HG02943 (cell line): ENCODE data around the gene AP4B1.
A peak's percentile ranks its signal among the peaks of the same experiment; 100 is the strongest.
"Not testable (repeated sequence)": the region's sequence is repeated elsewhere in the genome, so short reads cannot be mapped to it uniquely, and the experiment has no call there.

Source experiments
- ATAC-seq: cut with Tn5 transposase; IDR thresholded peaks from one replicate; pipeline ENCODE4 v1.9.1; 2021; ENCODE audit warnings: mild to moderate bottlenecking, low read depth, moderate library complexity; ENCODE audit not compliant: unreplicated experiment

AP4B1 gene

GRCh38 chr1:113860891-113861290, 43.7 kb downstream of the AP4B1 start:
- no peak for ATAC-seq

GRCh38 chr1:113859478-113860175, 45.0 kb downstream of the AP4B1 start:
- peak; percentile 83 for ATAC-seq

GRCh38 chr1:113858982-113859381, 45.6 kb downstream of the AP4B1 start:
- no peak for ATAC-seq

- no peak for ATAC-seq
Observed at GRCh38 chr1:113858418-113858817, 46.2 kb downstream of the AP4B1 start.

GRCh38 chr1:113857776-113858175, 46.8 kb downstream of the AP4B1 start:
- no peak for ATAC-seq

- ATAC-seq, result no peak
Observed at GRCh38 chr1:113856401-113856790, 48.2 kb downstream of the AP4B1 start.

- no peak for ATAC-seq
Observed at GRCh38 chr1:113855630-113856400, 48.8 kb downstream of the AP4B1 start.

- ATAC-seq, result no peak
Observed at GRCh38 chr1:113854234-113854633, 50.4 kb downstream of the AP4B1 start.

GRCh38 chr1:113852694-113853093, 51.9 kb downstream of the AP4B1 start:
- not testable (repeated sequence) for ATAC-seq

GRCh38 chr1:113850127-113850796, 54.3 kb downstream of the AP4B1 start:
- ATAC-seq, result no peak

GRCh38 chr1:113849072-113849471, 55.5 kb downstream of the AP4B1 start:
- ATAC-seq, result no peak

GRCh38 chr1:113846391-113847035, 58.1 kb downstream of the AP4B1 start:
- no peak for ATAC-seq
